A549 treated with ZK216348 at 1 μM for 4 hours (cell line): Measurements from ENCODE around the gene TRIM16. TPM values are rescaled to one million over a fixed set of nuclear protein-coding genes. Genes with fewer than 3 reads are reported as not detected.

Experiments
- total RNA-seq: library from RNA; stranded (reverse); fragments of 200-300 nt; extraction: Qiagen RNA extraction; gene quantifications from 5 replicates; pipeline ENCODE4 v1.2.3, GENCODE V29; 2022; ENCODE audit warnings: low read depth

Gene TRIM16
- total RNA-seq, result 211 to 263 TPM (median 234 TPM) in 5 replicates

GRCh38 chr17:15683824-15684478 lies at the start of gene TRIM16:
Gene TRIM16, minus strand, starts transcription at chr17:15684311. Its CDS starts 32,702 bp downstream, at chr17:15651609.

DNA sequence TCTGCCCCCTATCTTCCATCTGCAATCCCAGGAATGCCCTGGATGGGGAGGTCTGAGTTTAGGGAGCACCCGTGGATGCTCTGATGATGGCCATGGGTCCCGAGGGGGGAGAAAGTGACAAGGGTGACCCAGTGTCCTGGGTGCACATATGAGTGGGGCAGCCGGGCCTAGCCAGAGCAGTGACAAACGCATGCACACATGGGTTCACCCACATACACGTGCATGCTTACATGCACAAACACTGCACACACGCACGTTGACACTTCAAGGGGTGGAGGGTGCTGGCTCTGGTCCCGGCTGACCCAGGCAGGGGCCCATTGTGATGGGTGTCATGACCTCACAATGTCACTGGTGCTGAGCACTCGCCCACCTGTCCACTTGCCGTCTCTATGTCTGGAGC lies 47.8 kb upstream of the TRIM16 start, which contains the start of gene TBC1D26:
Gene TBC1D26 (plus strand): TSS at position 384 of the 400 bp plus-strand sequence. CDS start 3,066 bp downstream, outside the sequence.

GRCh38 chr17:15699413-15699924 lies 15.4 kb upstream of the TRIM16 start, which contains the start of gene ZNF286A:
Gene ZNF286A, plus strand, starts transcription at chr17:15699752. Its CDS starts 578 bp downstream, at chr17:15700330.

GRCh38 chr17:15619331-15620058 lies 64.6 kb downstream of the TRIM16 start, which contains the start of gene FBXW10B:
Gene FBXW10B, minus strand, starts transcription at chr17:15619704. Its CDS starts 192 bp downstream, at chr17:15619512.

Other genes starting within 250 kb of the TRIM16 start
- 0.49 to 0.95 TPM (median 0.58 TPM) in 4 of 5 replicates, not detected in the other for gene CDRT4, start 216.7 kb downstream of the TRIM16 start, total RNA-seq
- gene TVP23C, start 120.8 kb downstream of the TRIM16 start, total RNA-seq, result 7.5 to 14.0 TPM (median 9.0 TPM) in 5 replicates
- gene FBXW10B, start 64.6 kb downstream of the TRIM16 start, total RNA-seq, result 2.1 to 4.6 TPM (median 2.9 TPM) in 5 replicates
- 21.4 to 39.2 TPM (median 27.6 TPM) in 5 replicates for gene ZNF286A, start 15.4 kb upstream of the TRIM16 start, total RNA-seq
- gene TBC1D26, start 48.0 kb upstream of the TRIM16 start, total RNA-seq, result not detected in 5 replicates